Effector memory CD4-positive, alpha-beta T cell (primary cell): Measurements from ENCODE around the gene THBS1.

Source experiments
- DNase-seq, 3 donors: peaks; one replicate each; pipeline ENCODE4 v3.0.0-alpha.2; 2020
- H3K27ac ChIP-seq: 2 replicates; pipeline ENCODE4 v1.7.0; 2013; ENCODE audit warnings: mild to moderate bottlenecking, low read length, moderate library complexity; ENCODE audit not compliant: insufficient read depth, poor library complexity, severe bottlenecking
- H3K27me3 ChIP-seq: replicated peaks from 2 replicates; pipeline ENCODE4 v1.7.0; 2013; ENCODE audit warnings: mild to moderate bottlenecking, low read length; ENCODE audit not compliant: insufficient read depth, control insufficient read depth, poor library complexity, severe bottlenecking
- H3K36me3 ChIP-seq: 2 replicates; pipeline ENCODE4 v1.7.0; 2013; ENCODE audit warnings: mild to moderate bottlenecking, low read length, moderate library complexity; ENCODE audit not compliant: control insufficient read depth, insufficient read depth
- H3K4me1 ChIP-seq: 2 replicates; pipeline ENCODE4 v1.7.0; 2013; ENCODE audit warnings: low read length, mild to moderate bottlenecking; ENCODE audit not compliant: control insufficient read depth, insufficient read depth, poor library complexity, severe bottlenecking
- H3K4me3 ChIP-seq: 2 replicates; pipeline ENCODE4 v1.7.0; 2013; ENCODE audit warnings: low read length, low read depth, mild to moderate bottlenecking; ENCODE audit not compliant: insufficient read depth, poor library complexity, severe bottlenecking
- H3K9me3 ChIP-seq: 2 replicates; pipeline ENCODE4 v1.7.0; 2013; ENCODE audit warnings: mild to moderate bottlenecking, low read length, moderate library complexity; ENCODE audit not compliant: control insufficient read depth

Gene THBS1

DNA sequence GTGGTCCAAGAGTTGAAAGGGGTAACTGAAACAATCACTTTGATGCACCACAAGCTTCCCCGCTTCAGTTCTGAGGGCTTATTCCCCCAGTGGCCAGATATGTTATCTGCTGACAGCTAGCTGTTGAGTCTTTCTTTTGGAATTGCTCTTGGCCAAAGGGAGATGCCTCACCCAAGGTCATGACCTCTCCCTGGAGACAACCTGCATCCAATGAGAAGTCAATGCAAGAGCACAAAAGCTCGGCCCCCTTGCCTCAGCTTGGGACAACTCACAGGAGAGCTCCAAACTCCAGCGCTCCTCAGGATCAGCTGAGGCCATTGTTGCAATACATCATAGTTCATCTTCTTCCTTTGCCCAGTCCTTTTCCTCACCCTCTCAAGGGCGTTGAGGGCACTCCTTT, 31.0 kb upstream of the THBS1 start:
- Histone ChIP-seq H3K4me3 (no peak overlapping the region), H3K36me3 (no peaks in the 10 kb centered on the region), H3K4me1 (no peaks in the 10 kb centered on the region), H3K9me3 (no peaks in the 10 kb centered on the region), H3K27ac (no peak overlapping the region), H3K27me3 (no peaks in the 10 kb centered on the region)
- DNase-seq, result no peak

DNA sequence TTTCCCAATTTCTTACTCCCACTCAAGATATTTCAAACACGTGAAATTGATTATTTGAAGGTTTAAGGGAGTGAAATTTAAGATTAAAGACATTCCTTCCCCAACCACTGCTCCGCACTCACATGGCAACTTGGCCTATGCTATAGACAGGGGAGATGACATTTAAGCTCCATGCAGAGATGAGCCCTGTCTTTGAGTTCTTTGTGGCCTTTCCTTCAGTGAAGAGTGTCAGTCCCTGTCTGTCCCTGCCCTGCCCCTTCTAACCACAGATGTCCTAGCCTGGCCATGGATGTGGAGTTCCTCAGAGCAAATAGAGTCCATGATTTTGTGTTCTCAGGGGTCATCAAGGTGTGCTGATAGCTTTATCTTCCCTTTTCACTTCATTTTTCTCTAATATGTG, 29.4 kb upstream of the THBS1 start:
- no peaks in the 10 kb centered on the region for H3K36me3 ChIP-seq
- H3K27me3 ChIP-seq, result no peaks in the 10 kb centered on the region
- H3K27ac ChIP-seq, result no peak overlapping the region
- DNase-seq, result no peak
- no peaks in the 10 kb centered on the region for H3K9me3 ChIP-seq
- H3K4me3 ChIP-seq, result no peak overlapping the region
- H3K4me1 ChIP-seq, result no peaks in the 10 kb centered on the region

DNA sequence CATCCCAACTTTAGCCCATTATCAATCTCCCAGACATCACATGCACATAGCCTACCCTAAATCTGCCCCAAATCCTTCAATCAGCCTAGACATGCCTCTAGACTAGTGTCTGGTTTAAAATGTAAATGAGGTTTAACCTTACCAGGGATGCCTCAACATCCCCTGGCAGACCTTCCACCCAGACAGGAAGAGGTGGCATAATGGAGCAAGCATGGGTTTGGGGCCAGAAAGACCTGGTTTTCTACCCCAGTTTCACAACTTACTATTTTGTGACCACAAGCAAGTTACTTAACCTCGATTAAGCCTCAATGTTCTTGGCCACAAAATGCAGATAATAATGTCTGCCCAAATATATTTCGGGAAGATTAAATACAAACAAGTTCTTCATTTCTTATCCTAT, 28.3 kb upstream of the THBS1 start:
- Histone ChIP-seq H3K4me1 (no peaks in the 10 kb centered on the region), H3K36me3 (no peaks in the 10 kb centered on the region), H3K27ac (no peak overlapping the region), H3K4me3 (no peak overlapping the region), H3K9me3 (no peaks in the 10 kb centered on the region), H3K27me3 (no peaks in the 10 kb centered on the region)
- no peak for DNase-seq

DNA sequence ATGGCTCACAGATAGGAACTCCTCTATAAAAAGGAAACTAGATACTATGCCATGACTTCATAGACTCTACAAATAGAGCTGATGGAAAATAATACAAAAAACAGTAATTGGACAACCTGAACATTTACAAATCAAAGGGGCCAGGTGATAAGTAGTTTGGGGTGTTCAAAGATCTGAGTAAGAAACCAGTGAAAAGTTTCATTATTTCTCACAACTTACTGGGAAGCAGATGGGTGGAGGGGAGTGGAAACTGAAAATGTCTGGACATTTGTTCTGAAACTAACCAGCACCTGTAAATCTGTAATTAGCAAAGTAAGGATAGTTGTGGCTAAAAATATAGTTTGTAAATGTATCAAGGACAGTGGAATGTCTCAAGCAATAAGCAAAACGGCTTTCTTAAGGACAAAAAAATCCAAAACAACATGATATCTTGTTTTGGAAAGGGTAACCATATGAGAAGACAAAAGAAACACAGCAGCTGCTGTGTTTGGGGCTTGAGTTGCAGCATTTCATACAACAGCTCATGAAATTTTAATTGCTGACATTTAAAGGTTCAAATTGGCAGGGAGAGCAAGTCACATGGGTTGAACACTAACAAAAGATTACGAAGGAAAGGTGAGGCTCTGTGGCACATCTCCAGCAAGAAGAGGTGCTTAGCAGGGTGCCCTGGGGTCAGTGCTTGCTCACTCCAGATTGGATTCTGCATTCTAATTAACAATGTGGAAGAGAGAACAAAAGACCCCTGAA, 26.8 kb upstream of the THBS1 start:
- Histone ChIP-seq H3K36me3 (no peaks in the 10 kb centered on the region), H3K4me3 (no peak overlapping the region), H3K27ac (no peak overlapping the region), H3K4me1 (no peaks in the 10 kb centered on the region), H3K27me3 (no peaks in the 10 kb centered on the region), H3K9me3 (no peaks in the 10 kb centered on the region)
- no peak for DNase-seq

GRCh38 chr15:39554746-39555387, 26.0 kb upstream of the THBS1 start:
- Histone ChIP-seq H3K4me1 (no peaks in the 10 kb centered on the region), H3K4me3 (no peak overlapping the region), H3K27ac (no peak overlapping the region), H3K27me3 (no peaks in the 10 kb centered on the region), H3K9me3 (no peaks in the 10 kb centered on the region), H3K36me3 (no peaks in the 10 kb centered on the region)
- DNase-seq, result no peak

DNA sequence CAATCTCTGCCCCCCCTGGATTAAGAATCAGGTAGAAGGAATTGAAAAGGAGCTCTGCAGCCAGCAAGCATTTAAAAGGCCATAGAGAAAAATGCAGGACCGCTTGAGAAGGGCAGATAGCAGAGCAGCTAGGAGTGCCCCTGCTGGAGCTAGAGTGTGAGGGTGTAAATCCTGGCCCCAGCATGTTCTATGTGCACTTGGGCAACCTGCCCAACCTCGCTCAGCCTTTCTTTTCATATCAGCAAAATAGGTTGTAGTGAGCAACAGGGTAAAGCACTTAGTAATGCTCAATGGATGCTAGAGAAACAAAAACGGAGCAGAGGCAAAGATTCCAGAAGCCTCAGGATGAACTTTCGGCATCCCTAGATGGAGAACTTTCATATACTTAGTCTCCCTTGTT, 25.0 kb upstream of the THBS1 start:
- Histone ChIP-seq H3K4me1 (no peaks in the 10 kb centered on the region), H3K9me3 (no peaks in the 10 kb centered on the region), H3K4me3 (no peak overlapping the region), H3K36me3 (no peaks in the 10 kb centered on the region), H3K27ac (no peak overlapping the region), H3K27me3 (no peaks in the 10 kb centered on the region)
- DNase-seq, result no peak

- Histone ChIP-seq H3K27me3 (no peaks in the 10 kb centered on the region), H3K27ac (no peak overlapping the region), H3K36me3 (no peaks in the 10 kb centered on the region), H3K4me1 (no peaks in the 10 kb centered on the region), H3K4me3 (no peak overlapping the region), H3K9me3 (no peaks in the 10 kb centered on the region)
- DNase-seq, result no peak
Measured at GRCh38 chr15:39556461-39556860, 24.4 kb upstream of the THBS1 start.

DNA sequence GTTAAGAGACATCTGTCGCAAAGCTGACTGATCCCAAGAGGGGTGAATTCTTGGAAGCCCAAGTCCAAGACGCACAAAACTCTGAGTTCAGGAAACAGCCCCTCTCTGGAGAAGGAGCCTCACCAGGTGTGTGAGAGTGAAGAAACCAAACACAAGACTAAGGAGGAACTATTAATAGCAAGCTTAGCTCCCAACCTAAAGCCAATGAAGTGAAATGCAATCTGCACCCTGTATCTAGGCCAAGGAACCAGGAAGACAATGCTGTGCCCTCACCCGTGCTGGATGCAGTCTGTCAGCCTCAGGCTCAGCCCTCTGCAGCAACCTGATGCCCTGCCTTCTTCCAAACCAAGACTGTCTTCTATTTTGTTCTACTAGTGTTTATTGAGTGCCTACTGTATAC, 22.5 kb upstream of the THBS1 start:
- Histone ChIP-seq H3K9me3 (no peaks in the 10 kb centered on the region), H3K4me3 (no peak overlapping the region), H3K36me3 (no peaks in the 10 kb centered on the region), H3K27me3 (no peaks in the 10 kb centered on the region), H3K27ac (no peak overlapping the region), H3K4me1 (no peaks in the 10 kb centered on the region)
- DNase-seq, result no peak

GRCh38 chr15:39564972-39565665, 15.8 kb upstream of the THBS1 start:
- no peak overlapping the region for H3K4me3 ChIP-seq
- H3K27me3 ChIP-seq, result peaks cover 4% of the 10 kb centered on the region
- no peaks in the 10 kb centered on the region for H3K4me1 ChIP-seq
- H3K36me3 ChIP-seq, result no peaks in the 10 kb centered on the region
- no peak for DNase-seq
- no peaks in the 10 kb centered on the region for H3K9me3 ChIP-seq
- no peak overlapping the region for H3K27ac ChIP-seq

DNA sequence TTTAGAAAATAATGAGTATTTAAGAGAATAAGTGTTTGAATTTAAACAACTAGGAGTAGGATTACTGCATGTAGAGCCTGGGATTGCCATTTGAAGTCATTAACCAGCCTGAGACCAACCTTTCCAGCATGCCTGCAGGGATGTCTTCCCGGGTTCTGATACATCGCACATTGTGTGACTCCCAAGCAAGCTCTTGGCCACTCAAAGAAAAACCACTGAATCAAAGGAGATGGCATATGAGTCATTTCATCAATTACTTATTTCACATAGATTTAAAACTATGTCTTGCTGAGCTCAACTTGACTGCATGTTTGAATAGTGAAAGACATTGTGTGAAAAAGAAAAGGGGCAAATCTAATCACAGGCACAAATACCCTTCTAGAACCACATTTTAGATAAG, 15.0 kb upstream of the THBS1 start:
- no peaks in the 10 kb centered on the region for H3K36me3 ChIP-seq
- H3K4me3 ChIP-seq, result no peak overlapping the region
- H3K27ac ChIP-seq, result no peak overlapping the region
- H3K4me1 ChIP-seq, result no peaks in the 10 kb centered on the region
- H3K9me3 ChIP-seq, result no peaks in the 10 kb centered on the region
- peaks cover 4% of the 10 kb centered on the region for H3K27me3 ChIP-seq
- no peak for DNase-seq
